ENCODE results near the gene TRAFD1.

DNA sequence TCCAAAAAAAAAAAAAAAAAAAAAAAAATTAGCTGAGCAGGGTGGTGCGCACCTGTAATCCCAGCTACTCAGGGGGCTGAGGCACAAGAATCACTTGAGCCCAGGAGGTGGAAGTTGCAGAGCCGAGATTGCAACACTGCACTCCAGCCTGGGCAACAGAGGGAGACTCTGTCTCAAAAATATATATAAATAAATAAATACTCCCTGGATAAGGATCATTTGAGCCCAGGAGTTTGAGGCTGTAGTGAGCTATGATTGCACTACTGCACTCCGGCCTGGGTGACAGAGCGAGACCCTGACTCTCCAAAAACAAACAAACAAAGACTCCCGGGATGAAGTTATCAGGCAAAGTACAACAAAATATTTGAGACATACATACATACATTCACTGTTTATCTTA is 13.4 kb upstream of the TRAFD1 start:
- TF ChIP-seq, protein P1, sequence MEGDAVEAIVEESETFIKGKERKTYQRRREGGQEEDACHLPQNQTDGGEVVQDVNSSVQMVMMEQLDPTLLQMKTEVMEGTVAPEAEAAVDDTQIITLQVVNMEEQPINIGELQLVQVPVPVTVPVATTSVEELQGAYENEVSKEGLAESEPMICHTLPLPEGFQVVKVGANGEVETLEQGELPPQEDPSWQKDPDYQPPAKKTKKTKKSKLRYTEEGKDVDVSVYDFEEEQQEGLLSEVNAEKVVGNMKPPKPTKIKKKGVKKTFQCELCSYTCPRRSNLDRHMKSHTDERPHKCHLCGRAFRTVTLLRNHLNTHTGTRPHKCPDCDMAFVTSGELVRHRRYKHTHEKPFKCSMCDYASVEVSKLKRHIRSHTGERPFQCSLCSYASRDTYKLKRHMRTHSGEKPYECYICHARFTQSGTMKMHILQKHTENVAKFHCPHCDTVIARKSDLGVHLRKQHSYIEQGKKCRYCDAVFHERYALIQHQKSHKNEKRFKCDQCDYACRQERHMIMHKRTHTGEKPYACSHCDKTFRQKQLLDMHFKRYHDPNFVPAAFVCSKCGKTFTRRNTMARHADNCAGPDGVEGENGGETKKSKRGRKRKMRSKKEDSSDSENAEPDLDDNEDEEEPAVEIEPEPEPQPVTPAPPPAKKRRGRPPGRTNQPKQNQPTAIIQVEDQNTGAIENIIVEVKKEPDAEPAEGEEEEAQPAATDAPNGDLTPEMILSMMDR (IDR thresholded peaks at IDR 0.05; ENCODE audit: borderline replicate concordance, extremely low read depth, low read length, poor library complexity, severe bottlenecking) = no peak
- TF ChIP-seq EZH2 (IDR thresholded peaks at IDR 0.05; ENCODE audit: borderline replicate concordance, low read depth, low read length, severe bottlenecking) = no peak

Data from DND-41 (cell line).